ENCODE results near the gene ANGPTL4. TPM values are rescaled to one million over a fixed set of nuclear protein-coding genes. Genes with fewer than 3 reads are reported as not detected.

Gene ANGPTL4
- total RNA-seq, 2 donors from 2014 or later = 1.8 TPM; not detected in 1

DNA sequence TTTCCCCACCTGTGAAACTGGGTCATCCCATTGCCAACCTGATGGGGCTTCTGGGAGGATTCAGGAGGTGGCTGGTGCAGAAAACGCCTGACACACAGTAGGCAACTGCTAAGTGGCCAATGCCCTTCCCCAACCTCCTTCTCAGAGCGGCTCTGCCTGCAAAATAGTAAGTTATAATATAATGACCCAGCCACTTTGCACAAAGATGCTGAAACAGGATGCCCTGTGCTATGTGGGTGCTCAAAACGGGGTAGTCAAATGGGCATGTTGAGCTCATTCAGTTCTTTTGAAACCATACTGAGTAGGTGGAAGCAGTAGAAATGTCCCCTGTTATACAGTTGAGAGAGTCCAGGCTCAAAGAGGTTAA lies 49.7 kb downstream of the ANGPTL4 start:
- ATAC-seq = no peak

DNA sequence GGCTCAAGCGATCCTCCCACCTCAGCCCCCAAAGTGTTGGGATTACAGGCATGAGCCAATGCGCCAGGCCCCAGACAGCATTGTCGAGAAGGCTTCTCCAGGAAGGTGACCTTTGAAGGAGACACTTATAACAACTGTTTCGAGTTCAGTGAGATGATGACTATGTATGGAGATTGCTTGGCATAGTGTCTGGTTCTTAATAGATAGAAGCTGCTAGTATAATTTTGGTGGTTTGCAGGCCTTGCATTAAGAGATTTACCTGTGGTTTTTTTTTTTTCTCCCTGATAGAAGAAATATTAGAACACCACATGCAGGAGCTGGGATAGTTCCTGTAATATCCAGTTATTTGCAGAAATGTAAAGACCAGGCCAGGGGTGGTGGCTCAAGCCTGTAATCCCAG lies 52.8 kb downstream of the ANGPTL4 start:
- Mint-ChIP-seq H3K36me3 (no peaks in the 10 kb centered on the region), H3K4me3 (no peak overlapping the region), H3K4me1 (ENCODE audit: low read depth in 2 of 2) (peaks cover 4 to 8% of the 10 kb centered on the region in 2 donors), H3K9me3 (no peaks in the 10 kb centered on the region), H3K27me3 (no peaks in the 10 kb centered on the region), H3K27ac (no peak overlapping the region)
- no peak for DNase-seq (ENCODE audit: low spot score)
- ATAC-seq = no peak

More for the DNA sequence above, 49.7 kb downstream of the ANGPTL4 start:
- DNase-seq (ENCODE audit: low spot score) = no peak
- Mint-ChIP-seq H3K27ac (no peak overlapping the region), H3K4me3 (peak overlapping the region; percentile 70), H3K27me3 (no peaks in the 10 kb centered on the region), H3K9me3 (no peaks in the 10 kb centered on the region), H3K36me3 (no peaks in the 10 kb centered on the region), H3K4me1 (ENCODE audit: low read depth in 2 of 2) (peaks cover 4 to 8% of the 10 kb centered on the region in 2 donors)

DNA sequence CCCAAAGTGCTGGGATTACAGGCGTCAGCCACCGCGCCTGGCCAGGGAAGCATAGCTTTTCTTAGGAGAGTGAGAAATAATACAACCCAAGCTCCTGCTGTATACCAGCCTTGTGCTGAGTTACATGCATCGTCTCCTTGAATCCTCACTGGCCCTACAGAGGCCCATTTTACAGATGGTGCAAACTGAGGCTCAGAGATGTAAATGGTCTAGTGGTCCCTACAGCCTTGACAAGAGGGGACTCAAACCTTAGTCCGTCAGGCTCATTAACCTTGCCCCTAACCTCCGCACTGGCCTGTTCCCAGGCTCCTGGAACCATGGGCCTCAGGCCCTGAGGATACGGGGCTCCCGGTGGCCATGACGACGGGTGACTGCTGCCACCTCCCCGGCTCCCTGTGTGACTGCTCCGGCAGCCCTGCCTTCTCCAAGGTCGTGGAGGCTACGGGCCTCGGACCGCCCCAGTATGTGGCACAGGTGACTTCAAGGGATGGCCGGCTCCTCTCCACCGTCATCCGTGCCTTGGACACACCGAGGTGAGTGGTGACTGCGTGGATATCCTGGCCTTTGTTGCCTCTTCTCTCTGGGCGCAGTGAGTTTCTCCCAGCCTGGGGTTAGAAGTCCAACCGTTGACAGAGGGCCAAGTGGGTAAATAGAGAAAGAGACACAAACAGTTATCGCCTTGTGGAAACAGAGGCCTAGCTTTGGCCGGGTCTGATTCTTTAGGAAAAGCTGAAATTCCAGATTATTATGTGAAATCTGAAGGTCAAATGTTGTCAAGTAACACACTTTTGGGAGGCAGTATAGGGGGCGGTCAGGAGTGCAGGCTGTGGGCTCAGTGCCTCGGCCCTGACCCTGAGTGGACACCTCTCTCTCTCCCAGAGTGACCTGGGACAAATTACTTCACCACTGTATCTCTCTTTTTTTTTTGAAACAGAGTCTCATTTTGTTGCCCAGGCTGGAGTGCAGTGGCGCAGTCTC lies 57.8 kb downstream of the ANGPTL4 start:
- ATAC-seq (peak in 1 of 2 donors; percentile 41), DNase-seq (ENCODE audit: low spot score) (no peak)
- Mint-ChIP-seq H3K27me3 (no peaks in the 10 kb centered on the region), H3K36me3 (no peaks in the 10 kb centered on the region), H3K27ac (no peak overlapping the region), H3K4me1 (ENCODE audit: low read depth in 2 of 2) (peaks cover 0 to 2% of the 10 kb centered on the region in 2 donors), H3K4me3 (no peak overlapping the region), H3K9me3 (no peaks in the 10 kb centered on the region)

GRCh38 chr19:8423817-8424223 lies 59.9 kb downstream of the ANGPTL4 start:
- no peak for ATAC-seq
- Mint-ChIP-seq H3K27ac (no peak overlapping the region), H3K27me3 (no peaks in the 10 kb centered on the region), H3K4me1 (ENCODE audit: low read depth in 2 of 2) (no peaks in the 10 kb centered on the region), H3K36me3 (no peaks in the 10 kb centered on the region), H3K9me3 (no peaks in the 10 kb centered on the region), H3K4me3 (no peak overlapping the region)
- DNase-seq (ENCODE audit: low spot score) = no peak

Other genes with a start within 250 kb of the ANGPTL4 start
- not detected for gene FBN3, start 214.6 kb upstream of the ANGPTL4 start, total RNA-seq
- gene CERS4, start 154.8 kb upstream of the ANGPTL4 start, total RNA-seq = 10 to 100 TPM; 36.8 to 55.8 TPM
- 100 to 1,000 TPM in 1 of 2 donors, 10 to 100 TPM in 1; 45.2 to 110 TPM for gene CD320, start 55.8 kb upstream of the ANGPTL4 start, total RNA-seq
- gene NDUFA7, start 42.8 kb upstream of the ANGPTL4 start, total RNA-seq = 10 to 100 TPM; 31.2 to 42.2 TPM
- 1,000 to 10,000 TPM; 1,268 to 1,635 TPM for gene RPS28, start 42.7 kb upstream of the ANGPTL4 start, total RNA-seq
- gene KANK3, start 20.9 kb upstream of the ANGPTL4 start, total RNA-seq = 1 to 10 TPM; 1.5 to 4.4 TPM
- gene RAB11B, start 26.2 kb downstream of the ANGPTL4 start, total RNA-seq = 100 to 1,000 TPM; 102 to 105 TPM
- gene MARCHF2, start 49.1 kb downstream of the ANGPTL4 start, total RNA-seq = 10 to 100 TPM; 13.7 to 17.0 TPM
- gene HNRNPM, start 80.8 kb downstream of the ANGPTL4 start, total RNA-seq = 100 to 1,000 TPM; 259 to 373 TPM
- gene PRAM1, start 138.5 kb downstream of the ANGPTL4 start, total RNA-seq = 1 to 10 TPM; 1.5 to 2.0 TPM
- 10 to 100 TPM; 15.5 to 16.8 TPM for gene ZNF414, start 150.0 kb downstream of the ANGPTL4 start, total RNA-seq
- 100 to 1,000 TPM; 216 to 232 TPM for gene MYO1F, start 213.3 kb downstream of the ANGPTL4 start, total RNA-seq
- 10 to 100 TPM in 1 of 2 donors, 1 to 10 TPM in 1; 8.2 to 11.3 TPM for gene ADAMTS10, start 246.6 kb downstream of the ANGPTL4 start, total RNA-seq

All from natural killer cell treated with Interleukin-12 subunit alpha and Interleukin-12 subunit beta and Interleukin-15 and Interleukin-18, amount 100 ng/mL, for 72 hours (primary cell).